HL-60 (cell line): Measurements from ENCODE around the gene CD300LB.

ENCODE experiments used
- POLR2AphosphoS5 ChIP-seq: IDR thresholded peaks from 2 replicates; pipeline ENCODE4 v1.6.1; 2012; ENCODE audit warnings: low read depth
- TF ChIP-seq, protein P1 (sequence below): IDR thresholded peaks from one replicate; pipeline ENCODE4 v1.5.1; 2011; ENCODE audit warnings: low read length, control low read depth, inconsistent platforms; ENCODE audit not compliant: insufficient read depth
- TF ChIP-seq, protein P2 (sequence below): IDR thresholded peaks from 2 replicates; pipeline ENCODE4 v1.6.1; 2012; ENCODE audit warnings: low read depth; ENCODE audit not compliant: insufficient replicate concordance

DNA sequence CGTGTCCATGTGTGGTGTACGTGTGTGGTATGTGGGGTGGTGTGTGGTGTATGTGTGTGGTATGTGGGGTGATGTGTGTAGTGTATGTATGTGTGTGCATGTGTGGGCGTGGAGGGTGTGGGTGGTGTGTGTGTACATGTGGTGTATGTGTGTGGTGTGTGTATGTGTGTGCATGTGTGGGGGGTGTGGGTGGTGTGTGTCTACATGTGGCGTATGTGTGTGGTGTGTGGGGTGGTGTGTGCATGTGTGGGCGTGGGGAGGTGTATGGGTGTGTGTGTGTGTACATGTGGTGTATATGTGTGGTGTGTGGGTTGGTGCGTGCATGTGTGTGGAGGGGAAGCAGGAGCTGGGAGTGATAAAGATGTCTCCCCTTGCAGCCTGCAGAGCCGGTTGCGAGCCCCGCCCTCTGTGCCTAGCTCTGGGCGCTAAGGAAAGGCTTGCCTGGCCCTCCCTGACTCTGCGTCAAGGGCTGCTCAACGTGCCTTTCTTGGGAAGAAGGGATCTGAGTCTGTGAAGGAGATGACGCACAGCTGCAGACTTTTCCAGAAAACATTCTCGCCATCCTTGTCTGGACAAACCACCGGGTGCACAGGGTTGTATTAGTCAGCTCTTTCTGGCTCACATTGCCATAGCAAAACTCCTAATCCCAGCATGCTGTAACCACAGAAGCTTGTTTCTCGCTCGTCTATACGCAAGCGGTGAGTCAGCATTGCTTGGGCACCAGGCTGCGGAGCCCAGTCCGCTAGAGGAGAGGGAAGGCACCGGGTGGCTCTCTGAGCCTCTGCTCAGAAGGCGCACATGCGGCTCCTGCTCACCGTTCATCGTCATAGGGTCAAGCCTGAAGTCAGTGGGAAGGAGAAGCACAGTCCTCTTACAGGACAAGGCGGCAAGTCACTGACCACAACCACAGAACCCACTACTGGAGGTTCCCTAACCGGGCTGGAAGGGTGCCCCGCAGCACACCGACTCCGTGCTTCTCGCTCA, 38.0 kb upstream of the CD300LB start:
- TF ChIP-seq, protein P1, sequence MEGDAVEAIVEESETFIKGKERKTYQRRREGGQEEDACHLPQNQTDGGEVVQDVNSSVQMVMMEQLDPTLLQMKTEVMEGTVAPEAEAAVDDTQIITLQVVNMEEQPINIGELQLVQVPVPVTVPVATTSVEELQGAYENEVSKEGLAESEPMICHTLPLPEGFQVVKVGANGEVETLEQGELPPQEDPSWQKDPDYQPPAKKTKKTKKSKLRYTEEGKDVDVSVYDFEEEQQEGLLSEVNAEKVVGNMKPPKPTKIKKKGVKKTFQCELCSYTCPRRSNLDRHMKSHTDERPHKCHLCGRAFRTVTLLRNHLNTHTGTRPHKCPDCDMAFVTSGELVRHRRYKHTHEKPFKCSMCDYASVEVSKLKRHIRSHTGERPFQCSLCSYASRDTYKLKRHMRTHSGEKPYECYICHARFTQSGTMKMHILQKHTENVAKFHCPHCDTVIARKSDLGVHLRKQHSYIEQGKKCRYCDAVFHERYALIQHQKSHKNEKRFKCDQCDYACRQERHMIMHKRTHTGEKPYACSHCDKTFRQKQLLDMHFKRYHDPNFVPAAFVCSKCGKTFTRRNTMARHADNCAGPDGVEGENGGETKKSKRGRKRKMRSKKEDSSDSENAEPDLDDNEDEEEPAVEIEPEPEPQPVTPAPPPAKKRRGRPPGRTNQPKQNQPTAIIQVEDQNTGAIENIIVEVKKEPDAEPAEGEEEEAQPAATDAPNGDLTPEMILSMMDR = no peak
- TF ChIP-seq, protein P2, sequence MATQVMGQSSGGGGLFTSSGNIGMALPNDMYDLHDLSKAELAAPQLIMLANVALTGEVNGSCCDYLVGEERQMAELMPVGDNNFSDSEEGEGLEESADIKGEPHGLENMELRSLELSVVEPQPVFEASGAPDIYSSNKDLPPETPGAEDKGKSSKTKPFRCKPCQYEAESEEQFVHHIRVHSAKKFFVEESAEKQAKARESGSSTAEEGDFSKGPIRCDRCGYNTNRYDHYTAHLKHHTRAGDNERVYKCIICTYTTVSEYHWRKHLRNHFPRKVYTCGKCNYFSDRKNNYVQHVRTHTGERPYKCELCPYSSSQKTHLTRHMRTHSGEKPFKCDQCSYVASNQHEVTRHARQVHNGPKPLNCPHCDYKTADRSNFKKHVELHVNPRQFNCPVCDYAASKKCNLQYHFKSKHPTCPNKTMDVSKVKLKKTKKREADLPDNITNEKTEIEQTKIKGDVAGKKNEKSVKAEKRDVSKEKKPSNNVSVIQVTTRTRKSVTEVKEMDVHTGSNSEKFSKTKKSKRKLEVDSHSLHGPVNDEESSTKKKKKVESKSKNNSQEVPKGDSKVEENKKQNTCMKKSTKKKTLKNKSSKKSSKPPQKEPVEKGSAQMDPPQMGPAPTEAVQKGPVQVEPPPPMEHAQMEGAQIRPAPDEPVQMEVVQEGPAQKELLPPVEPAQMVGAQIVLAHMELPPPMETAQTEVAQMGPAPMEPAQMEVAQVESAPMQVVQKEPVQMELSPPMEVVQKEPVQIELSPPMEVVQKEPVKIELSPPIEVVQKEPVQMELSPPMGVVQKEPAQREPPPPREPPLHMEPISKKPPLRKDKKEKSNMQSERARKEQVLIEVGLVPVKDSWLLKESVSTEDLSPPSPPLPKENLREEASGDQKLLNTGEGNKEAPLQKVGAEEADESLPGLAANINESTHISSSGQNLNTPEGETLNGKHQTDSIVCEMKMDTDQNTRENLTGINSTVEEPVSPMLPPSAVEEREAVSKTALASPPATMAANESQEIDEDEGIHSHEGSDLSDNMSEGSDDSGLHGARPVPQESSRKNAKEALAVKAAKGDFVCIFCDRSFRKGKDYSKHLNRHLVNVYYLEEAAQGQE = no peak
- TF ChIP-seq POLR2AphosphoS5 = peak; percentile 54; the same call in 1 of the 2 replicates
